Parathyroid adenoma (tissue), 2 donors: ENCODE results near the gene PROCR.
"Not testable (repeated sequence)": the region's sequence is repeated elsewhere in the genome, so short reads cannot be mapped to it uniquely, and the experiment has no call there.

Experiments
- H2AFZ ChIP-seq: fragments of 300-600 bp; sonication (generic); one replicate; pipeline ENCODE4 v1.7.0; 2017; ENCODE audit warnings: antibody characterized with exemption, mild to moderate bottlenecking
- H3K27ac ChIP-seq: fragments of 300-600 bp; sonication (generic); one replicate; pipeline ENCODE4 v1.7.0; 2017
- H3K27me3 ChIP-seq: fragments of 300-600 bp; sonication (generic); one replicate; pipeline ENCODE4 v1.7.0; 2017; ENCODE audit warnings: low read length; ENCODE audit not compliant: control insufficient read depth, insufficient read depth
- H3K36me3 ChIP-seq: fragments of 300-600 bp; sonication (generic); one replicate; pipeline ENCODE4 v1.7.0; 2017; ENCODE audit warnings: low read length; ENCODE audit not compliant: control insufficient read depth, insufficient read depth
- H3K4me1 ChIP-seq: fragments of 300-600 bp; sonication (generic); one replicate; pipeline ENCODE4 v1.7.0; 2017; ENCODE audit warnings: control low read depth
- H3K4me2 ChIP-seq: fragments of 300-600 bp; sonication (generic); one replicate; pipeline ENCODE4 v1.7.0; 2017; ENCODE audit warnings: low read length
- H3K4me3 ChIP-seq: fragments of 300-600 bp; sonication (generic); one replicate; pipeline ENCODE4 v1.7.0; 2017; ENCODE audit warnings: low read depth, low read length
- H3K79me2 ChIP-seq: fragments of 300-600 bp; sonication (generic); one replicate; pipeline ENCODE4 v1.7.0; 2017; ENCODE audit warnings: control low read depth
- H3K9ac ChIP-seq: fragments of 300-600 bp; sonication (generic); one replicate; pipeline ENCODE4 v1.7.0; 2017; ENCODE audit warnings: mild to moderate bottlenecking
- H3K9me3 ChIP-seq: fragments of 300-600 bp; sonication (generic); one replicate; pipeline ENCODE4 v1.7.0; 2017; ENCODE audit warnings: low read length; ENCODE audit not compliant: control insufficient read depth
- TF ChIP-seq, protein P1 (sequence below): fragments of 300-600 bp; sonication (generic); IDR thresholded peaks from one replicate; pipeline ENCODE4 v1.7.0; 2017; ENCODE audit warnings: antibody characterized with exemption, mild to moderate bottlenecking
- donor health status: primary hyperparathyroidism.

Gene PROCR

DNA sequence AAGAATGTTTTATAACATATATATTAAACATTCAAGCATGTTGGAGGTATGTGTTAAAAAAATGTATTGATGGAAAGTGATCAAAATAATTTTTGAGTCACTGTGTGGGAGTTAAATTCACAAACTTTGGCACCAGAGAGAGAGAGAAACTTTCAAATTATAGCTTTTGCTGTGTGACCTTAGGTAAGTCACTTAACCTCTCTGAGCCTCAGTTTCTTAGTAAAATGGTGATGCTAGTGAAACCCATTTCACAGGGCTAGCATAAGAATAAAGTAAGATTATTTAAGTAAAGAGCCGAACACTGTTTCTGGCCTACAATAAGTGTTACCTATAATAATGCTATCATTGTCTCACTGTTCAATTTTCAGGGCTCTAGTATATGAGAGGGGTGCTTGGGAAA is 4.1 kb upstream of the PROCR start:
- Histone ChIP-seq H2AFZ (no peak overlapping the region), H3K27ac (no peak overlapping the region), H3K9ac (no peak overlapping the region), H3K27me3 (no peaks in the 10 kb centered on the region), H3K4me2 (no peak overlapping the region), H3K79me2 (no peaks in the 10 kb centered on the region), H3K4me3 (no peak overlapping the region), H3K36me3 (no peaks in the 10 kb centered on the region), H3K9me3 (no peaks in the 10 kb centered on the region), H3K4me1 (no peaks in the 10 kb centered on the region)
- TF ChIP-seq, protein P1, sequence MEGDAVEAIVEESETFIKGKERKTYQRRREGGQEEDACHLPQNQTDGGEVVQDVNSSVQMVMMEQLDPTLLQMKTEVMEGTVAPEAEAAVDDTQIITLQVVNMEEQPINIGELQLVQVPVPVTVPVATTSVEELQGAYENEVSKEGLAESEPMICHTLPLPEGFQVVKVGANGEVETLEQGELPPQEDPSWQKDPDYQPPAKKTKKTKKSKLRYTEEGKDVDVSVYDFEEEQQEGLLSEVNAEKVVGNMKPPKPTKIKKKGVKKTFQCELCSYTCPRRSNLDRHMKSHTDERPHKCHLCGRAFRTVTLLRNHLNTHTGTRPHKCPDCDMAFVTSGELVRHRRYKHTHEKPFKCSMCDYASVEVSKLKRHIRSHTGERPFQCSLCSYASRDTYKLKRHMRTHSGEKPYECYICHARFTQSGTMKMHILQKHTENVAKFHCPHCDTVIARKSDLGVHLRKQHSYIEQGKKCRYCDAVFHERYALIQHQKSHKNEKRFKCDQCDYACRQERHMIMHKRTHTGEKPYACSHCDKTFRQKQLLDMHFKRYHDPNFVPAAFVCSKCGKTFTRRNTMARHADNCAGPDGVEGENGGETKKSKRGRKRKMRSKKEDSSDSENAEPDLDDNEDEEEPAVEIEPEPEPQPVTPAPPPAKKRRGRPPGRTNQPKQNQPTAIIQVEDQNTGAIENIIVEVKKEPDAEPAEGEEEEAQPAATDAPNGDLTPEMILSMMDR = no peak

DNA sequence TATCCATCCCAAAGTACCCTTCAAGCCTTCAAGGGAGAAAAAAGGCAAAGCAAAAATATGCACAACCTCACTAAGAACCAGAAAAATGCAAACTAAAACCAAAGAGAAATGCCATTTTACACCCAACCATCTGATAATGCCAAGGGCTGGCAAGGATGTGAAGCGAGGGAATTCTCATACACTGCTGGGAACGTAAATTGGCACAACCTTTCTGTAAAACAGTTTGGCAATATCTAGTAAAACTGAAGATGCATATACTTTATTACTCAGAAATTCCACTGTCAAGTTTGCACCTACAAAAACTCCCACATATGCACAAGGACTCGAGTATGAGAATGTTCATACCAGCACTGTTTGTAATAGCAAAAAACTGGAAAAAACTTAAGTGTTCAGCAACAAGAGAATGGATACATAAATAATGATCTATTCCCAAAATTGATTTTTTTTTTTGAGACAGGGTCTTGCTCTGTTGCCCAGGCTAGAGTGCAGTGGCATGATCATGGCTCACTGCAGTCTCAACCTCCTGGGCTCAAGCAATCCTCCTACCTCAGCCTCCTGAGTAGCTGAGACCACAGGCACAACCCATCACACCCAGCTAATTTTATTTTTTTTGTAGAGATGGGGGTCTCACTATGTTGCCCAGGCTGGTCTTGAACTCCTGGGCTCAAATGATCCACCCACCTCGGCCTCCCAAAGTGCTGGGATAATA is 3.0 kb upstream of the PROCR start:
- H3K4me1 ChIP-seq, H3K36me3 ChIP-seq, H3K9ac ChIP-seq, H3K27ac ChIP-seq, H3K79me2 ChIP-seq, H3K4me3 ChIP-seq, H3K9me3 ChIP-seq, H3K27me3 ChIP-seq, H3K4me2 ChIP-seq, H2AFZ ChIP-seq: not testable (repeated sequence)

DNA sequence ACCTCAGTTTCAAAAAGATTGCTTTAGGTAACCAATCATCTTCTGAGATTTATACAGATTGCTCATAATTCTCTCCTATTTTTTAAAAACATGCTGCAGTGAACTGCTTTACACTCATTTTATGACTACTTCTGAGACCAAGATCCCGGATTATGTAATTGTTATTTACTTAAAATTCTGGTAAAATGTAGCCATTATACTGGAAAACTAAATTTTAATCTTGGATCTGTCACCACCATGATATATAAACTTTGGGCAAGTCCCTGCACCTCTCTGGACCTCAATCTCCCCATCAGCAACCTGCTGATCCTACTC is 477 bp upstream of the PROCR start:
- Histone ChIP-seq H3K4me3 (peak overlapping the region; percentile 43), H2AFZ (no peak overlapping the region), H3K4me1 (no peaks in the 10 kb centered on the region), H3K9ac (no peak overlapping the region), H3K27me3 (no peaks in the 10 kb centered on the region), H3K4me2 (peak overlapping the region; percentile 71), H3K9me3 (no peaks in the 10 kb centered on the region), H3K27ac (no peak overlapping the region), H3K79me2 (no peaks in the 10 kb centered on the region), H3K36me3 (no peaks in the 10 kb centered on the region)
- TF ChIP-seq, protein P1 = no peak

DNA sequence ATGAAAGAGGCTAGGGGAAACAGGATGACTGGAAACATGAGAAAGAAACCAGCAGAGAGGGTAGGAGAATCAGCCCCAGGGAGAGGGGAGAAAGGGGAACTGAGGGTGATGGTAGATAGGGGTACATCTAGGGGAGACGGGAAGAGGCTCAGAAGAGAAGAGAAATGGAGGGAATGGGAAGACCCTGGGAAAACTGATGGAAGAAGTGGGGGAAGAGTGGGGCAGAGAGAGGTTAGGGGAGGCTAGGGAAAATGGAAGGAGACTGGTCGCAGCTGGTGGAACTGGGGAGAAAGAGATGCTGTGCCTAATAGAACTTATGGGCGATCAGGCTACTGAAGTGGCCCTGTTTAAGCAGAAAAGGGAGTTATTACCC is 548 bp downstream of the PROCR start:
- peak overlapping the region; percentile 43 for H3K4me3 ChIP-seq

DNA sequence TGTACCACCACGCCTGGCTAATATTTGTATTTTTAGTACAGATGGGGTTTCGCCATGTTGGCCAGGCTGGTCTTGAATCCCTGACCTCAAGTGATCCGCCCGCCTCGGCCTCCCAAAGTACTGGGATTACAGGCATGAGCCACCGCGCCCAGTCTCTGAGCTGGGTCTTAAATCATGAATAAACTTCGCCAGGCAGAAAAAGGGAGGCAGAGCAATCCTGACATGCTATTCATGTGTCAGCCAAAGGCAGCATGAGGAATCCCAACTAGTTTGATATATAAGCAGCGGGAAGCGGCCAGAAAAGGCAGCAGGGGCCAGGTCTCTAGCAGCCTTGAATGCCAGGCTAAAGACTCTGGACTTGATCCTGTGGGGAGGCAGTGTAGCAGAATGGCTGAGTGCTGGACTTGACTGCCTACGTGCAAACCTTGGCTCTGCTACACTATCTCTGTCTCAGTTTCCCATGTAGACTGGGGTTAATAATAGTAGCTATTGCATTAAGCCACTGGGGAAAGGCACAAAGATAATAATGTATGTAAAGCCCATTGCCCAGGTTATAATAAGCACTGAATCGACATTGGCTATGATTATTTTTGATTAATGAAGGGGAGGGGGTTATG is 1.8 kb downstream of the PROCR start:
- no peaks in the 10 kb centered on the region for H3K4me1 ChIP-seq
- no peaks in the 10 kb centered on the region for H3K9me3 ChIP-seq
- no peak overlapping the region for H3K9ac ChIP-seq
- TF ChIP-seq, protein P1 = no peak
- H3K4me2 ChIP-seq = no peak overlapping the region
- no peak overlapping the region for H3K27ac ChIP-seq
- no peaks in the 10 kb centered on the region for H3K27me3 ChIP-seq
- H2AFZ ChIP-seq = no peak overlapping the region
- H3K36me3 ChIP-seq = no peaks in the 10 kb centered on the region
- H3K79me2 ChIP-seq = no peaks in the 10 kb centered on the region
- no peak overlapping the region for H3K4me3 ChIP-seq

More for the DNA sequence above, 548 bp downstream of the PROCR start:
- peak overlapping the region; percentile 71 for H3K4me2 ChIP-seq
- H2AFZ ChIP-seq = peak overlapping the region; percentile 59
- no peak overlapping the region for H3K9ac ChIP-seq
- no peaks in the 10 kb centered on the region for H3K27me3 ChIP-seq
- H3K4me1 ChIP-seq = no peaks in the 10 kb centered on the region
- H3K9me3 ChIP-seq = no peaks in the 10 kb centered on the region
- TF ChIP-seq, protein P1 = no peak
- H3K36me3 ChIP-seq = no peaks in the 10 kb centered on the region
- no peaks in the 10 kb centered on the region for H3K79me2 ChIP-seq
- H3K27ac ChIP-seq = no peak overlapping the region
